ENCODE results near the gene DSCAM.

Gene DSCAM

DNA sequence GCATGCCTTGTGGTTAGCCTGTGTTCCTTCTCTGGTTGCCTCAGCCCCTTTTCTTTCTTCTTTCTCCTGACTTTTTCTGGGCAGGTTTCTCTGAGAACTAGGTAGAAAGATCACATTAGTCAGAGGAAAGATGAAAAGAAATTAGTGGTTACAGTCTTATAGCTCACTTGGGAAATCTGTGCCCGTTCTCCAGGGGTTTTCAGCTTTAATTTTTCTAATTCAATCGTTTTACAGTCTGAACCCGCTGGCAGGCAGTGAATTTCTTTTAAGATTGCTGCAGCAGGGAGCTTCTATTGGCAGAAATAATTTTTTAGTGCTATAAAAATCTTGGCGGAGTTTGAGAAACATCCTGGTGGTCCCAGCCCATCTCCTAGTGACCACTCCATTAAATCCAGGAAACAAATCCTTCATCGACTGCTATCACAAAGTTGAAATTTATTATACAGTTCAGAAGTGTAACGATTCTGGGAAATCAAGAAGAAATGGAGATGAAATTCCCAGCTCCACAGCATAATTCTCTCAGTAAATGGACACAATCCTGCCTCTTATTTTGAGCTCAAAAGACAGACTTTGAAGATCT, 866.6 kb downstream of the DSCAM start:
- no peak overlapping the region for H3K4me3 ChIP-seq (replicated peaks; ENCODE audit: low read depth, low read length)
- no peak for DNase-seq (ENCODE audit: low read depth)
- TF ChIP-seq, protein P1, sequence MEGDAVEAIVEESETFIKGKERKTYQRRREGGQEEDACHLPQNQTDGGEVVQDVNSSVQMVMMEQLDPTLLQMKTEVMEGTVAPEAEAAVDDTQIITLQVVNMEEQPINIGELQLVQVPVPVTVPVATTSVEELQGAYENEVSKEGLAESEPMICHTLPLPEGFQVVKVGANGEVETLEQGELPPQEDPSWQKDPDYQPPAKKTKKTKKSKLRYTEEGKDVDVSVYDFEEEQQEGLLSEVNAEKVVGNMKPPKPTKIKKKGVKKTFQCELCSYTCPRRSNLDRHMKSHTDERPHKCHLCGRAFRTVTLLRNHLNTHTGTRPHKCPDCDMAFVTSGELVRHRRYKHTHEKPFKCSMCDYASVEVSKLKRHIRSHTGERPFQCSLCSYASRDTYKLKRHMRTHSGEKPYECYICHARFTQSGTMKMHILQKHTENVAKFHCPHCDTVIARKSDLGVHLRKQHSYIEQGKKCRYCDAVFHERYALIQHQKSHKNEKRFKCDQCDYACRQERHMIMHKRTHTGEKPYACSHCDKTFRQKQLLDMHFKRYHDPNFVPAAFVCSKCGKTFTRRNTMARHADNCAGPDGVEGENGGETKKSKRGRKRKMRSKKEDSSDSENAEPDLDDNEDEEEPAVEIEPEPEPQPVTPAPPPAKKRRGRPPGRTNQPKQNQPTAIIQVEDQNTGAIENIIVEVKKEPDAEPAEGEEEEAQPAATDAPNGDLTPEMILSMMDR (IDR thresholded peaks at IDR 0.05; ENCODE audit: low read length, missing control alignments): no peak

DNA sequence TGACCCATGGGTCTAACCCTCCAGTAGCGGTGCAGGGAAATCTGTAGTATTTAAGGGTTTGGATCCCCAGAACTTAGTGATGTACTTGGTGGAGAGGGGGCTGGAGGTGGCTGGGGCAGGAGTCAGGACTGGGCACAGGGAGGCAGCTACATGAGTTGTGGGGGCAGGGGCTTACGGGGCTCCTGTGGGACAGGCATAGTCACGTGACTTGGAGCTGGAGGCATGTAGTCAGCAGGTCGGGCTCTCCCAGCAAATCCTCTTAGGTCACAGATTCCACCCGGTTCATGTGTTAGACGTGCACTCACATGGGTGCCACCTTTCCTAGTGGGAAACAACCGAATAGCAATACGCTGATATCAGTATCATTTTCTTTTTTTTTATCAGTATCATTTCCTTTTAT, 867.6 kb downstream of the DSCAM start:
- H3K4me3 ChIP-seq (replicated peaks; ENCODE audit: low read depth, low read length): no peak overlapping the region
- DNase-seq (ENCODE audit: low read depth): no peak
- TF ChIP-seq, protein P1 (IDR thresholded peaks at IDR 0.05; ENCODE audit: low read length, missing control alignments): no peak

DNA sequence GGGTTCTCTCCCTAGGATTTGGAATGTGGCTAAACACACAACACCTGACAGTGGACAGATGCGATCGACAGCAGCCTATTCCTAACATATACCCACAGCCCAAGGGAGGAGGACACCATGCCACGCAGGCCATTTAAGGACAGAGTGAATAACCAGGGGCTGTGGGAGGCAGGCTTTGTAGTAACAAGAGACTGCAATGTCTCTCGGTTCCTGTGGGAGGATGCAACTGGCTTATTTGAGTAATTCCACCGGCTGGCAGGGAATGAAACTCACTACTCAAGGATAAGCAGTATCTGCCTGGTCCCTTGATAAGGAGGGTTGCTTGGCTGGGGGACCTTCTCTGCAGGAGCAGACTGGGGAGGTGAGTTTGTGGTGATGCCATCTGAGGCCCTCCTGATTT, 870.2 kb downstream of the DSCAM start:
- DNase-seq (ENCODE audit: low read depth): no peak
- H3K4me3 ChIP-seq (replicated peaks; ENCODE audit: low read depth, low read length): no peak overlapping the region
- TF ChIP-seq, protein P1 (IDR thresholded peaks at IDR 0.05; ENCODE audit: low read length, missing control alignments): no peak

DNA sequence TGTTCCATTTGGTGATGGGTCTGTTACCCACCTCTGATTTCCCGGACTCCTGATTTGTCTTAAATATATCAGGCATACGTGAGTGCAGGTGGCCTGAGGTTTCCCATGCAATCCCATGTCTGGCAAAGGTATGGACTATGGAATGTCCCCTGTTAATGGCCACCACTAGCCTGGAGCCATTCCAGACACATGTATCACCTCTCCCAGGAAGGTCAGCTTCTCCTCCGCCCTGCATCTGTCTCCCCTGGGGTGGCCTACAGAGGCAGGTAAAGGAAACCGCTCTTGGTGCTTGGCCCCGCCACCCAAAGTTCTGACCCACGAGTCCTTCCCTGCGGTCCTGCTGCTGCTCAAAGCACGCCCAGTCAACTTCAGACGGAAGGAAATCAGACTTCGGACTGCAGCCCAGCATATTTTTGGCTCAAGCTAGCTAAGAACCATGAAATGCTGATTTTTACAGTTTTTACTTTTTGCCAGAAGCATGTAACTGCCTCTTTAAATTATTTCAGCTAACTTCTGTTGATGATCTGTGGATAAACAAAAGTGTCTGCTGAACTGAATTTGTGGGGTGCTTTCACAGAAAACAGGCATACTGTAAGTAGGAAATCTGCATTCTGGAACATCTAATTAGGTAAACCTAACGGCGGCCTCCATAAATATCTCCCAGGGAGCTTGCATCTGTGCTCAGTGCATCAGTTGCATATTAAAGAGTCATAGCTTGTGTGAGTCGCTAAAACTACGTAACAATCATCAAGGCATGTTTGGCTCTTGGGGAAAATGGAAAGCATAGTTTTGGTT, 873.8 kb downstream of the DSCAM start:
- TF ChIP-seq, protein P1 (IDR thresholded peaks at IDR 0.05; ENCODE audit: low read length, missing control alignments): no peak

DNA sequence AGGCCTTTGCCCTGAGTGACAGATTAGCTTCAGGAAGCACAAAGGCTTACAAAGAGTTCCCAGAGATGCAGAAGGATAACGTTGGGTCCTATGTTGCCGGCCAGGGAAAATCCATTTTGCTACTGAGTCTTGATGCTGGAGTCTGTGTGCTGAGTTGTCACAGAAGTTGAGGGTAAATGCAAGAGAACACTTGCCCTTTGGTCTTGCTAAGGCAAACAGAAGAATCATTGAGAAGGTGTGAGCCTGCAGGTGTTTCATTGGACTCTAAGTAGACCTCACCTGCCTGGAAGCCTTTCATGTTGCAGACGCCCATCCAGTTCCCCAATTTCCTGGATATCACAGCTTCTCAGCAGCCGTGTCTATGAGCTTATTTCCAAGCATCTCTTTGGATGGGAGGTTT, 874.5 kb downstream of the DSCAM start:
- no peak for DNase-seq (ENCODE audit: low read depth)
- TF ChIP-seq, protein P1 (IDR thresholded peaks at IDR 0.05; ENCODE audit: low read length, missing control alignments): no peak
- no peak overlapping the region for H3K4me3 ChIP-seq (replicated peaks; ENCODE audit: low read depth, low read length)

More for the DNA sequence above, 873.8 kb downstream of the DSCAM start:
- no peak overlapping the region for H3K4me3 ChIP-seq (replicated peaks; ENCODE audit: low read depth, low read length)
- DNase-seq (ENCODE audit: low read depth): no peak

DNA sequence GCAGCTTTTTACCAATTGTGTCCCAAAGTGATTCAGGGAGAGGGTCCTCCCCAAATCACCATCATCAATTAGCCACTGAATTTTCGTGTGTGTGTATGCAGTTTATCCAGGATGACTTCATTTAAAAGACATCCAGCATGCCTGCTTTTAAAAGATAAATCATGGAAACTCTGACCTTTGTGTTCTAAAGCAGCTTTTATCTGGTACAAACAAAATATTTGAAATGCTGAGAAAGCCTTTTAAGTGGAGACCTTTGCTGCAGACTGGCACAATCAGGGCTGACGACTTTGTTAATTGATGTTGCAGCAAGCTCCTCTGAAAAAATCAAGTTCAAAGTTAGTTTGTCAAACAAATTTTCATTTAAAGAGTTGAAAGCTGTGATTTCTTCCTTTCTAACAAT, 875.0 kb downstream of the DSCAM start:
- no peak overlapping the region for H3K4me3 ChIP-seq (replicated peaks; ENCODE audit: low read depth, low read length)
- TF ChIP-seq, protein P1 (IDR thresholded peaks at IDR 0.05; ENCODE audit: low read length, missing control alignments): no peak
- DNase-seq (ENCODE audit: low read depth): no peak
